SU-DHL-6 (cell line): ENCODE measurements around the gene SLAMF7.

ENCODE experiments used
- H2AFZ ChIP-seq: fragments of 200-600 bp; sonication (generic); 2 replicates; pipeline ENCODE4 v1.6.1; 2014; ENCODE audit warnings: low read depth, mild to moderate bottlenecking, moderate library complexity, mixed read lengths, antibody characterized with exemption, low read length; ENCODE audit not compliant: severe bottlenecking
- H3F3A ChIP-seq: fragments of 200-600 bp; shearing (Covaris generic); 2 replicates; pipeline ENCODE4 v1.6.0; 2016; ENCODE audit warnings: antibody characterized with exemption, mild to moderate bottlenecking; ENCODE audit not compliant: insufficient read depth
- H3K27ac ChIP-seq: fragments of 200-600 bp; sonication (generic); 2 replicates; pipeline ENCODE4 v1.5.1; 2016; ENCODE audit warnings: low read depth, mild to moderate bottlenecking, low read length, moderate library complexity, mixed read lengths
- H3K27me3 ChIP-seq: fragments of 200-600 bp; sonication (generic), shearing (Covaris generic); 2 replicates; pipeline ENCODE4 v1.6.0; 2014; ENCODE audit warnings: mild to moderate bottlenecking, low read length
- H3K36me3 ChIP-seq: fragments of 200-600 bp; sonication (generic); 2 replicates; pipeline ENCODE4 v1.6.1; 2014; ENCODE audit warnings: mild to moderate bottlenecking, low read length, mixed read lengths
- H3K4me2 ChIP-seq: fragments of 300-600, 200-600 bp; shearing (Covaris generic), sonication (generic); 2 replicates; pipeline ENCODE4 v1.6.0; 2014; ENCODE audit warnings: low read length, low read depth, mild to moderate bottlenecking; ENCODE audit not compliant: poor library complexity, severe bottlenecking
- H3K4me3 ChIP-seq: fragments of 200-600 bp; sonication (generic); 2 replicates; pipeline ENCODE4 v1.5.1; 2014; ENCODE audit warnings: antibody characterized with exemption, low read length, mild to moderate bottlenecking, mixed read lengths; ENCODE audit not compliant: insufficient read depth, poor library complexity, severe bottlenecking
- H3K79me2 ChIP-seq: fragments of 200-600 bp; sonication (generic); 2 replicates; pipeline ENCODE4 v1.6.1; 2014; ENCODE audit warnings: mild to moderate bottlenecking, low read length, moderate library complexity; ENCODE audit not compliant: insufficient read depth
- H3K9ac ChIP-seq: fragments of 200-600 bp; sonication (generic); 2 replicates; pipeline ENCODE4 v1.7.0; 2014; ENCODE audit warnings: mild to moderate bottlenecking, low read length
- H3K9me2 ChIP-seq: fragments of 200-600 bp; sonication (generic); replicated peaks from 2 replicates; pipeline ENCODE4 v1.6.1; 2014; ENCODE audit warnings: low read length; ENCODE audit not compliant: insufficient read depth
- H3K9me3 ChIP-seq: fragments of 200-600 bp; sonication (generic); 2 replicates; pipeline ENCODE4 v1.6.1; 2014; ENCODE audit warnings: low read length, mixed read lengths; ENCODE audit not compliant: insufficient read depth
- H4K20me1 ChIP-seq: fragments of 200-600 bp; sonication (generic); 2 replicates; pipeline ENCODE4 v1.6.1; 2014; ENCODE audit warnings: low read depth, mild to moderate bottlenecking, antibody characterized with exemption, low read length, moderate library complexity, mixed read lengths
- CTCF ChIP-seq: fragments of 200-600 bp; sonication (generic); IDR thresholded peaks from one replicate; pipeline ENCODE4 v1.5.1; 2017; ENCODE audit warnings: antibody characterized with exemption, mild to moderate bottlenecking, low read length, moderate library complexity; ENCODE audit not compliant: insufficient read depth, poor library complexity, severe bottlenecking
- EZH2phosphoT487 ChIP-seq: fragments of 200-600 bp; sonication (generic), shearing (Covaris generic); conservative IDR thresholded peaks from 2 replicates; pipeline ENCODE4 v1.6.1; 2018; ENCODE audit warnings: mild to moderate bottlenecking, antibody characterized with exemption, low read length, moderate library complexity, mixed read lengths

The SLAMF7 gene

GRCh38 chr1:160795951-160796383 lies 56.9 kb downstream of the SLAMF7 start, which contains the start of gene LY9:
Gene LY9, plus strand, starts transcription at chr1:160796174. Its CDS starts 14 bp downstream, at chr1:160796188.
- Histone ChIP-seq H3K27me3 (no peaks in the 10 kb centered on the region), H2AFZ (no peak within 1 kb of the TSS), H3K27ac (0 out of 2 replicates have a peak within 1 kb of the TSS, but pooled peaks have one; percentile 14), H3K9me2 (no peaks in the 10 kb centered on the region), H4K20me1 (no peaks in the 10 kb centered on the region), H3K36me3 (no peaks in the 10 kb centered on the region), H3K9ac (peak within 1 kb of the TSS; percentile 13; the same call in 1 of the 2 replicates), H3K4me3 (peak within 1 kb of the TSS; percentile 25), H3K4me2 (peak within 1 kb of the TSS; percentile 32), H3F3A (no peaks in the 10 kb centered on the region), H3K79me2 (no peaks in the 10 kb centered on the region), H3K9me3 (no peaks in the 10 kb centered on the region)
- TF ChIP-seq CTCF, result no peak
- TF ChIP-seq EZH2phosphoT487, result no peak

DNA sequence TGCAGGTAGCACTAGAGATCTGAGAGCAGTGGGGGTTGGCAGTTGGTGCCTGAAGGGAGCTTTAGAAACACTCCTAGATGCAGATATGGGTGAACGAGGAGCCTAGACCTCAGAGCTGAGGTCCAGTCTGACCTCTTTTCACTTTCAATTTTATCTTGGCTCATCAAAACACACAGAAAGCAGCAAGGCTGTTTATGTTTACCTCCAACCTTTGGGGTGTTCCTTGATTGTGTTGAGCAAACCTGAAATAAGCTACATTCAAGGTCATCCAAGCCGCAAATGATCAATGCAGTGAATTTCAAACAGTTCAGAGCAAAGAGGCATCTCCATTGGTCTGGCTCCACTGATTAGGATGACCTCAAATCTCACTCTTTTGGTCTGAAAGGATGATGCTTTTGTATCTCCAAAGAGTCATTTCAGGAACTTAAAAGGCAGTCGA lies 58.2 kb downstream of the SLAMF7 start:
- H4K20me1 ChIP-seq, result no peaks in the 10 kb centered on the region
- no peak overlapping the region for H3K4me3 ChIP-seq
- no peaks in the 10 kb centered on the region for H3K27me3 ChIP-seq
- no peaks in the 10 kb centered on the region for H3K79me2 ChIP-seq
- TF ChIP-seq CTCF, result no peak
- TF ChIP-seq EZH2phosphoT487, result no peak
- no peak overlapping the region for H2AFZ ChIP-seq
- H3K4me2 ChIP-seq, result peak overlapping the region; percentile 32
- H3K36me3 ChIP-seq, result no peaks in the 10 kb centered on the region
- H3K27ac ChIP-seq, result no peak overlapping the region
- H3K9me3 ChIP-seq, result no peaks in the 10 kb centered on the region
- no peaks in the 10 kb centered on the region for H3F3A ChIP-seq
- H3K9ac ChIP-seq, result peak overlapping the region; percentile 10; the same call in 1 of the 2 replicates
- H3K9me2 ChIP-seq, result no peaks in the 10 kb centered on the region

DNA sequence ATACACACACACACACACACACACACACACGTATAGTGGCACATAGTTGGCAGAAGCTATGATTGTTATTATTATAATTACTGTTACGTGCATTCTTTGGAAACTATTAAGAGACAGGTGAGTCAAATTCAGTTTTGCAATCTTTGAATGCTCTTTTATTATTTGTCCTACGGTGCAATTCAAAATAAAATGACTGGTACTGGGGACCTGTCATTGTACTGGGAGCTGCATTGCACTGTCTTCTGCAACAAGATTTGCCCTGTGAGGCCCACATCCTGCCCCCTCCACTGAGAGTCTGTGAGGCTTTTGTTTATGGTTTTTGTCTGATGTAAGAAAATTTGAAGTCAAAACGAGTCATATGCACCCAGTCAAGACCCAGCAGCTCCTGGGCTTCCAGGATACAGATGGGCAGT lies 58.8 kb downstream of the SLAMF7 start:
- Histone ChIP-seq H3K27me3 (no peaks in the 10 kb centered on the region), H3K79me2 (no peaks in the 10 kb centered on the region), H3K27ac (no peak overlapping the region), H3K9me3 (no peaks in the 10 kb centered on the region), H4K20me1 (no peaks in the 10 kb centered on the region), H3F3A (no peaks in the 10 kb centered on the region), H3K36me3 (no peaks in the 10 kb centered on the region), H2AFZ (no peak overlapping the region), H3K9ac (no peak overlapping the region), H3K4me3 (no peak overlapping the region), H3K9me2 (no peaks in the 10 kb centered on the region), H3K4me2 (peak overlapping the region; percentile 32)
- TF ChIP-seq EZH2phosphoT487, result no peak
- no peak for TF ChIP-seq CTCF
